HEK293 (cell line): ENCODE results near the gene TRAK1.

Experiments used
- CTCF ChIA-PET: fragments of 350-600 bp; formaldehyde crosslinking; extraction: SDS; loops from one replicate; lab custom pipeline; 2021; ENCODE audit warnings: antibody characterized with exemption; lab: Yijun Ruan, JAX
- POLR2A ChIA-PET: fragments of 300-600 bp; formaldehyde crosslinking; extraction: SDS; loops from one replicate; lab custom pipeline; 2020; ENCODE audit warnings: antibody characterized with exemption, inconsistent platforms; lab: Yijun Ruan, JAX
- H3K27ac ChIP-seq: fragments of 200-500 bp; sonication (Bioruptor generic); 2 replicates; pipeline ENCODE4 v1.5.1; 2014; ENCODE audit warnings: low read depth, low read length, control low read depth, inconsistent platforms; ENCODE audit errors: extremely low read depth
- H3K36me3 ChIP-seq, 2 experiments: fragments of 200-500 bp in 1 of 2; sonication (Bioruptor generic) in 1 of 2; 1 replicate in 1 of 2; 2 replicates in 1 of 2; pipeline ENCODE4 v1.5.1; 2014 to 2017; ENCODE audit warnings: inconsistent platforms in 2 of 2, low read length in 2 of 2; ENCODE audit not compliant: control insufficient read depth in 2 of 2, insufficient read depth in 1 of 2
- H3K4me1 ChIP-seq: fragments of 200-500 bp; sonication (Bioruptor generic); 2 replicates; pipeline ENCODE4 v1.5.1; 2014; ENCODE audit warnings: mild to moderate bottlenecking, low read length, inconsistent platforms; ENCODE audit not compliant: control insufficient read depth, insufficient read depth
- H3K4me3 ChIP-seq: 2 replicates; pipeline ENCODE4 v1.5.1; 2011; ENCODE audit warnings: low read depth, mild to moderate bottlenecking, control low read depth, low read length, moderate library complexity
- H3K9me3 ChIP-seq: fragments of 200-500 bp; sonication (Bioruptor generic); 2 replicates; pipeline ENCODE4 v1.5.1; 2014; ENCODE audit warnings: low read depth, low read length, inconsistent platforms; ENCODE audit not compliant: control insufficient read depth, insufficient read depth
- AEBP2 ChIP-seq: fragments of 450-650 bp; formaldehyde crosslinking; IDR thresholded peaks from 2 replicates; pipeline ENCODE4 v1.5.1; 2016; ENCODE audit warnings: missing biosample characterization, missing genetic modification characterization, borderline replicate concordance
- BCL11A ChIP-seq: fragments of 450-650 bp; formaldehyde crosslinking; IDR thresholded peaks from 2 replicates; pipeline ENCODE4 v1.5.1; 2016; ENCODE audit warnings: low read depth, missing biosample characterization, missing genetic modification characterization
- FEZF1 ChIP-seq: fragments of 450-650 bp; formaldehyde crosslinking; IDR thresholded peaks from 2 replicates; pipeline ENCODE4 v1.5.1; 2016; ENCODE audit warnings: missing biosample characterization, missing genetic modification characterization
- GFI1B ChIP-seq: fragments of 450-650 bp; formaldehyde crosslinking; IDR thresholded peaks from 2 replicates; pipeline ENCODE4 v1.5.1; 2016; ENCODE audit warnings: missing biosample characterization, missing genetic modification characterization
- HIC1 ChIP-seq: fragments of 450-650 bp; formaldehyde crosslinking; IDR thresholded peaks from 2 replicates; pipeline ENCODE4 v1.5.1; 2016; ENCODE audit warnings: missing biosample characterization, missing genetic modification characterization
- HOXA7 ChIP-seq: sonication (generic); formaldehyde crosslinking; IDR thresholded peaks from 2 replicates; pipeline ENCODE4 v1.8.1; 2022; ENCODE audit warnings: missing genetic modification reagents, borderline replicate concordance
- INSM2 ChIP-seq: fragments of 450-650 bp; formaldehyde crosslinking; IDR thresholded peaks from 2 replicates; pipeline ENCODE4 v1.5.1; 2016; ENCODE audit warnings: missing biosample characterization, missing genetic modification characterization
- KLF7 ChIP-seq: fragments of 450-650 bp; formaldehyde crosslinking; IDR thresholded peaks from 2 replicates; pipeline ENCODE4 v1.5.1; 2016; ENCODE audit warnings: missing biosample characterization, missing genetic modification characterization, borderline replicate concordance
- MEIS1 ChIP-seq: sonication (generic); formaldehyde crosslinking; IDR thresholded peaks from 2 replicates; pipeline ENCODE4 v1.8.1; 2022; ENCODE audit warnings: missing genetic modification reagents, mild to moderate bottlenecking, borderline replicate concordance
- MZF1 ChIP-seq: fragments of 450-650 bp; formaldehyde crosslinking; IDR thresholded peaks from 2 replicates; pipeline ENCODE4 v1.5.1; 2017; ENCODE audit warnings: missing biosample characterization, missing genetic modification characterization, borderline replicate concordance
- REPIN1 ChIP-seq: fragments of 450-650 bp; formaldehyde crosslinking; IDR thresholded peaks from 2 replicates; pipeline ENCODE4 v1.5.1; 2017; ENCODE audit warnings: missing biosample characterization, missing genetic modification characterization, low read depth
- SCRT1 ChIP-seq: fragments of 450-650 bp; formaldehyde crosslinking; IDR thresholded peaks from 2 replicates; pipeline ENCODE4 v1.5.1; 2016; ENCODE audit warnings: missing biosample characterization, missing genetic modification characterization, borderline replicate concordance
- SETDB1 ChIP-seq: IDR thresholded peaks from one replicate; pipeline ENCODE4 v1.6.1; 2017; ENCODE audit warnings: mild to moderate bottlenecking, low read length, moderate library complexity, mixed read lengths; ENCODE audit not compliant: insufficient read length
- YY1 ChIP-seq: fragments of 450-650 bp; formaldehyde crosslinking; IDR thresholded peaks from 2 replicates; pipeline ENCODE4 v1.5.1; 2018; ENCODE audit warnings: missing biosample characterization, missing genetic modification characterization
- ZNF2 ChIP-seq: fragments of 450-650 bp; formaldehyde crosslinking; IDR thresholded peaks from 2 replicates; pipeline ENCODE4 v1.5.1; 2016; ENCODE audit warnings: missing biosample characterization, missing genetic modification characterization
- ZNF211 ChIP-seq: fragments of 450-650 bp; formaldehyde crosslinking; IDR thresholded peaks from 2 replicates; pipeline ENCODE4 v1.5.1; 2016; ENCODE audit warnings: low read depth, missing biosample characterization, missing genetic modification characterization
- ZNF248 ChIP-seq: fragments of 450-650 bp; formaldehyde crosslinking; IDR thresholded peaks from 2 replicates; pipeline ENCODE4 v1.5.1; 2017; ENCODE audit warnings: missing biosample characterization, missing genetic modification characterization
- ZNF311 ChIP-seq: fragments of 450-650 bp; formaldehyde crosslinking; IDR thresholded peaks from 2 replicates; pipeline ENCODE4 v1.5.1; 2017; ENCODE audit warnings: missing biosample characterization, missing genetic modification characterization, borderline replicate concordance
- ZNF324 ChIP-seq: fragments of 450-650 bp; formaldehyde crosslinking; IDR thresholded peaks from 2 replicates; pipeline ENCODE4 v1.5.1; 2016; ENCODE audit warnings: missing biosample characterization, missing genetic modification characterization
- ZNF518A ChIP-seq: fragments of 450-650 bp; formaldehyde crosslinking; conservative IDR thresholded peaks from 2 replicates; pipeline ENCODE4 v1.5.1; 2016; ENCODE audit warnings: low read depth, missing biosample characterization, missing genetic modification characterization
- ZNF549 ChIP-seq: fragments of 450-650 bp; IDR thresholded peaks from 2 replicates; pipeline ENCODE4 v1.5.1; 2018; ENCODE audit warnings: missing biosample characterization, missing genetic modification characterization, mild to moderate bottlenecking, inconsistent platforms, moderate library complexity
- ZNF600 ChIP-seq: fragments of 450-650 bp; formaldehyde crosslinking; IDR thresholded peaks from 2 replicates; pipeline ENCODE4 v1.5.1; 2016; ENCODE audit warnings: missing biosample characterization, missing genetic modification characterization
- ZNF76 ChIP-seq: fragments of 450-650 bp; formaldehyde crosslinking; IDR thresholded peaks from 2 replicates; pipeline ENCODE4; 2016; ENCODE audit warnings: low read depth, missing biosample characterization, missing genetic modification characterization, borderline replicate concordance
- ZNF776 ChIP-seq: fragments of 450-650 bp; formaldehyde crosslinking; IDR thresholded peaks from 2 replicates; pipeline ENCODE4 v1.5.0; 2017; ENCODE audit warnings: missing biosample characterization, missing genetic modification characterization, borderline replicate concordance

Gene TRAK1

GRCh38 chr3:42216302-42216701 is 125.1 kb downstream of the TRAK1 start (continued):
- TF ChIP-seq AEBP2 (tag by site-specific recombination) (no peak), ZNF211 (tag by site-specific recombination) (no peak), ZNF76 (no peak), KLF7 (tag by site-specific recombination) (no peak), BCL11A (tag by site-specific recombination) (no peak), SETDB1 (no peak), MEIS1 (no peak), ZNF248 (no peak)
- TF ChIP-seq, all 188 proteins: peak for 0

GRCh38 chr3:42216931-42217333 is 125.8 kb downstream of the TRAK1 start:
- Histone ChIP-seq H3K4me1 (no peaks in the 10 kb centered on the region), H3K9me3 (no peaks in the 10 kb centered on the region), H3K4me3 (no peak overlapping the region), H3K27ac (no peak overlapping the region), H3K36me3 (peaks cover 0 to 44% of the 10 kb centered on the region in 2 experiments; a peak in 1 of 3 replicates)
- no peak for TF ChIP-seq ZNF311
- TF ChIP-seq SCRT1 (tag by site-specific recombination) = no peak
- ChIA-PET CTCF (no interaction called here), POLR2A (interaction anchor here (0.7 kb wide), 1 partner anchor 261 kb away, joined by 3 read pairs; no protein-coding TSS in a partner anchor)

GRCh38 chr3:42220436-42221121 is 129.4 kb downstream of the TRAK1 start:
- Histone ChIP-seq H3K9me3 (no peaks in the 10 kb centered on the region), H3K4me3 (no peak overlapping the region), H3K4me1 (no peaks in the 10 kb centered on the region), H3K36me3 (peaks cover 0 to 65% of the 10 kb centered on the region in 2 experiments; a peak in 1 of 3 replicates), H3K27ac (no peak overlapping the region)
- POLR2A ChIA-PET = no interaction called here
- TF ChIP-seq INSM2 (tag by site-specific recombination) (no peak), GFI1B (tag by site-specific recombination) (no peak), REPIN1 (no peak), MZF1 (tag by site-specific recombination) (no peak), ZNF549 (tag by site-specific recombination) (no peak), HIC1 (tag by site-specific recombination) (no peak), ZNF518A (tag by site-specific recombination) (no peak), ZNF2 (tag by site-specific recombination) (no peak), ZNF776 (tag by site-specific recombination) (no peak), YY1 (tag by site-specific recombination) (no peak), HOXA7 (CRISPR knock-in tag) (no peak), FEZF1 (tag by site-specific recombination) (no peak), ZNF600 (tag by site-specific recombination) (no peak), ZNF324 (tag by site-specific recombination) (no peak)
- CTCF ChIA-PET = interaction anchor here (0.7 to 1.6 kb wide), 2 partner anchors 9 to 661 kb away, joined by 3 to 7 read pairs; no protein-coding TSS in a partner anchor
